Gastrocnemius medialis (tissue), 4 donors: ENCODE measurements around the gene STAMBP.

ENCODE experiments used
- CTCF ChIP-seq, 5 experiments: fragments of 450-650 bp in 3 of 5; fragments of 200-600 bp in 2 of 5; sonication (generic) in 2 of 5; IDR thresholded peaks in 4 of 5; conservative IDR thresholded peaks in 1 of 5; 1 replicate in 4 of 5; 2 replicates in 1 of 5; pipeline ENCODE4 v1.5.1; 2016 to 2019; ENCODE audit warnings: antibody characterized with exemption in 5 of 5, mild to moderate bottlenecking in 3 of 5, moderate library complexity in 3 of 5
- POLR2A ChIP-seq, 2 donors: fragments of 450-650 bp; IDR thresholded peaks; one replicate each; pipeline ENCODE4 v1.6.1; 2017; ENCODE audit warnings: antibody characterized with exemption in 2 of 2, mild to moderate bottlenecking in 2 of 2, moderate library complexity in 2 of 2

DNA sequence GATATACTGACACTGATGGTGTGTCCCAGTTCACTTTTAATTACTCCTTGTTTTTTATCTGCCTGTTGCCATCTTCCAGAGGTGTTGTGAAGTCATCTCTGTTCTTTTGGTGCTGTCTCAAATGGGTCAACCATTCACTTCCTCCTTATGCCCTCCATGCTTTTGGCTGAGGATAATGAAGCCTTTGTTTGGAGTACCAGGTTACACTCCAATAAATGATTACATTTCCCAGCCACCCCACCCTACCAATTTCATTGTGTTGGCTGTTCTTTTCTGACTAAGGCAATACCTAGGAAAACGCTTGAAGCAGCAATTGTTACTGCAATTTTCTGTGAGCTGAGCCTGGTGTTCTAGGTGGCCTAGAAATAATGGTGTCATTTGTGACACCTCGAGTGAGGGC, 34.2 kb downstream of the STAMBP start:
- no peak for TF ChIP-seq CTCF (IDR thresholded peaks at IDR 0.05 in 4 of 5, conservative IDR thresholded peaks at IDR 0.05 in 1 of 5)
- no peak for TF ChIP-seq POLR2A (IDR thresholded peaks at IDR 0.05)
